ENCODE results near the gene MATN3.

- TF ChIP-seq CTCF (IDR thresholded peaks at IDR 0.05) (no peak), POLR2A (IDR thresholded peaks at IDR 0.05) (no peak)
These were observed 7.3 kb downstream of the MATN3 start for GRCh38 chr2:20005067-20005627.
